HG03575 (cell line): Measurements from ENCODE around the gene CDO1.
"Not testable (repeated sequence)": the region's sequence is repeated elsewhere in the genome, so short reads cannot be mapped to it uniquely, and the experiment has no call there.

Source experiments
- ATAC-seq: cut with Tn5 transposase; IDR thresholded peaks from one replicate; pipeline ENCODE4 v1.9.1; 2021; ENCODE audit not compliant: unreplicated experiment, insufficient number of reproducible peaks, low FRiP score; ENCODE audit errors: extremely low read depth

The CDO1 gene

DNA sequence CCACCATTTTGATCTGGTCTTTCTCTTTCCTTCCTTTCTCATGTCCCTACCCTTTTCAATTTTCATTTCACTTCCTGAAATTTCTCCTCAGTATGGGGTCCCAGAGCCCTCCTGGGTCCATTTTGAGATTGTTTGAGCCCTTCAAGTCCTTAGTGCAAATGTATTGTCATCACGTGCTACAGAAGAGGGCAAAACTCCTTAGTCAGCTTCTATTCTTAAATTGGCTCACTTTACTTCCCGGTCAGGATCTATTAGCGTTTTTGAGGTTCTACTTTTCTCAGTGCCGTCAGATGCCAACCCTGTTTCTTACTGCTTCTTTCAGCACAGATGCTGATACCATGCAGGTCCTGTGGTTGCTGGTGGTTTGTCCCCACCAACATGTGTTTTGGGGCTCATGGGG is 19.0 kb upstream of the CDO1 start:
- no peak for ATAC-seq

DNA sequence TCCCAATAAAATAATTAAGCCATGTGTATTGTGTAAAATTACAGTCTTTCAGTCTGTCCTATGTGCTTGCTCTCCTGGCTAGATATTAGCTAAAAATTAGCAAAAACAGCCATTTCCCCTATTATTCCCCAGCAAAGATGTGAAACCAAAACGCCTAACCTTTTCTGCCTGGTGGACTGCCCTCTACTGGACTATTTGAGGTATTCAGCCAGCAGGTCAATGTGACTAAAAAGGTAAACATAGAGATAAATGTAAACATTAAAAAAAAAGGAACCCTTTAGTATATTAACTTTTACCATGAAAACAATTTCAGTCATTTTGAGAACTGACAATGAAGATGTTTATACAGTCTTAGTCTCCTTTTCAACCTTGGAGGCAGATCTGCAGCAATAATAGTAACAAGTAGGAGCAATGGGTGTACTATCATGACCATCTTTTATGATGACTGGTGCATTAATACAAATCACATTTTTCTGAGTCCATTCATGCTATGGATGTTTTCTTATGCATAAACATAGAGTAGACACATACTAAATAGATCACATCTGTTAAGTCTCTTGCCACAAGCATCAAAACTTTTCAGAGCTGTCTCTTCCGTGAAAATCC is 14.8 kb upstream of the CDO1 start:
- ATAC-seq: no peak

DNA sequence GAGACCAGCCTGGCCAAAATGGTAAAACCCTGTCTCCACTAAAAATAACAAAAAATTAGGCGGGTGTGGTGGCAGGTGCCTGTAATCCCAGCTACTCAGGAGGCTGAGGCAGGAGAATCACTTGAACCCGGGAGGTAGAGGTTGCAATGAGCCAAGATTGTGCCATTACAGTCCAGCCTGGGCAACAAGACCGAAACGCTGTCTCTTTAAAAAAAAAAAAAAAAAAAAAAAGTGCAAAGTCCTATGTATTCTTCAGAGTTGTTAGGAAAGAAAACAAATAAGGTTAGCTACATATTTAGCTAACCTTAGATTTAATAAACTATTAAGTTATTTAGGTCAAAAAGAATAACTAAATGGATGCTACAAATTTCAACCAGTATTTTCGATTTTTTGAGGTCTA is 13.5 kb upstream of the CDO1 start:
- no peak for ATAC-seq

DNA sequence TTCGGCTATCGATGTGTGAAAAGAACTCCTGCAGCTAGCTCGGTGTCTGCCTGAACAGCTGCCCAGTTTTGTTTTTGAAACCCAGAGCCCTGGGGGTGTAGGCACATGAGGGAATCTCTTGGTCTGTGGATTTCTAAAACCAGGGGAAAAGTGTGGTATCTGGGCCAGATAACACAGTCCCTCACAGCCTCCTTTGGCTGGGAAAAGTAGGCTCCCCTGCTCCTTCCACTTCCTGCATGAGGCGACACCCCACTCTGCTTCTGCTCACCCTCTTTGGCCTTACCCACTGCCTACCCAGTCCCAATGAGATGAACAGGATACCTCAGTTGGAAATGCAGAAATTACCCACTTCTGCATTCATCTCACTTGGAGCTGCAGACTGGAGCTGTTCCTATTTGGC is 9.5 kb upstream of the CDO1 start:
- no peak for ATAC-seq

DNA sequence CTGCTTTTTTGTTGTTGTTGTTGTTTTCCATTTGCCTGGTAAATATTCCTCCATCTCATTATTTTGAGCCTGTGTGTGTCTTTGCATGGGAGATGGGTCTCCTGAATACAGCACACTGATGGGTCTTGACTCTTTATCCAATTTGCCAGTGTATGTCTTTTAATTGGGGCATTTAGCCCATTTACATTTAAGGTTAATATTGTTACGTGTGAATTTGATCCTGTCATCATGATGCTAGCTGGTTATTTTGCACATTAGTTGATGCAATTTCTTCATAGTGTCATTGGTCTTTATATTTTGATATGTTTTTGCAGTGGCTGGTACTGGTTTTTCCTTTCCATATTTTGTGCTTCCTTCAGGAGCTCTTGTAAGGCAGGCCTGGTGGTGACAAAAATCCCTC is 8.5 kb upstream of the CDO1 start:
- not testable (repeated sequence) for ATAC-seq

DNA sequence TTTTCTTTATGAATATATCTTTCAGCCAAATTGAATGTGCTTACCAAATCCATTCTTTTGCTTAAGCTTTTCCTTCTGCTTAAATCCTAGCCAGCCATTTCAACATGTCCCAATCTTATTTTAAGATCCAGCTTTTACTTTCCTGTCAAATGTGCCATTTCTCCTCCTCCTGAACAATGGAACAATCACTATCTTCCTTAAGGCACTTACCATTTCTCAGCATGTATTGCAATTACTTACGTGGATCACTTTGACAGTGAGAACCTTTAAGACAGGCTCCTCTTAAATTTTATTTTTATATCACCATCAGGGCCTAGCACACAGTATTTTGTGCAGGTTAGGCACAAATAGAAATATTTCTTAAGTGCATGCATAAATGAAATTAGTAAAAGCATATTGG is 4.4 kb upstream of the CDO1 start:
- ATAC-seq: no peak

DNA sequence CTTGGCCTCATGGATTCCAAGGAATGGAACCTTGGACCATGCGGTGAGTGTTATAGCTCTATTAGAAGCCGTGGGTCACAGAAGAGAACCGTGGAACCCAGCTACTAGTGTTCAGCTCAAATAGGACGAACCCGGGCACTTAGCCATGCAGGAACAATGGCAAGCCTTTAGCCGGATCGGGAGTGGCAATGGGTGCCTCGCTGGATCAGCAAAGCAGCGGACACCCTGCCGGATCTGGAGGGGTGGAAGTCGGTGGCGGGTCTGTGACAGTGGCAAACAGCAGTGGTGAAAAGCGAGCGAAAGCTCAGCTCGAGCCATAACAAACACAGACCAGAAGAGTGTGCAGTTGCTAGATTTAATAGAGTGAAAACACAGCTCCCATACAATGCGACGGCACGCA is 2.4 kb upstream of the CDO1 start:
- no peak for ATAC-seq

DNA sequence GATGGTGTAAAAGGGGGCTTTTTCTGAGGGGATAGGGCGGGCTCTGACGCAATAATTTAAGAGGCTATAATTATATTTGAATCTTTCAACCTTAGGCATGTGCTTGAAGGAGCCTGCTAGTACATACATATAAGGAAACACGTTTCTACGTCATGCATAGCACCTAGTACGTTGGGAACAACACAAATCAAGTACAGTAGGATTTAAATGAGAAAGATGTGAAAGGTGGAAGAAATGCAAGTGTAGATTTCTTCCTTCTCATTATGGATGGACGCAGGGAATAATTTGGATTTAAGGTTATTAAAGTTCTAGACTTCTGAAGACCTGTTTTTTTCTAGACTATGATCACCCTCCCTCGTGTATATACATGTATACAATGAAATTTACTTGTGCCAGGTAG is 927 bp upstream of the CDO1 start:
- ATAC-seq: no peak

DNA sequence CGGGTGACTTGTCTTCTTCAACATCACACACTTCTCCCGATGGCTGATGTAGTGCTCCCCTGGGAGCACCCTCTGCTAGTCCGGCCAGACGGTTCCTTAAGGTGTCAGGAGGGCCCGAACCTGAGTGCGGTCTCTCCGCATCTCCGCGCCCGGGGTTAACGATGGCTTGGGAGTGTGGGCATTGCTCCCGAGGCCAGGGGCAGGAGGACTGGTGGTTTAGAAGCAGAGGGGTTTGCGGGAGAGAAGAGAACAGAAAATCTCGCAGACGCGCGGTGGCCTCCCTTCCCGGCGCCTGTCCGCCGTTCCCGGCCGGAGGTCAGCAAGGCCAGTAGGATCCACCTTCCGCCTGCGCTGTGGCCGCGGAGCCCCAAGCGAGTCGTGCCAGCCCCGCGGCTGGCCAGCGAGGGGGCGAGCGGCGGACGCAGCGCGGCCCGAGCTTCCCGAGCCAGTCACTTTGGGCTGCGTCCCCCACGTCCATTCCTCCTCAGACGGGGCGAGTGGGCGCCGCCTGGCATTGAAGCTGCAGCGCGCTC is 700 bp downstream of the CDO1 start:
- no peak for ATAC-seq

DNA sequence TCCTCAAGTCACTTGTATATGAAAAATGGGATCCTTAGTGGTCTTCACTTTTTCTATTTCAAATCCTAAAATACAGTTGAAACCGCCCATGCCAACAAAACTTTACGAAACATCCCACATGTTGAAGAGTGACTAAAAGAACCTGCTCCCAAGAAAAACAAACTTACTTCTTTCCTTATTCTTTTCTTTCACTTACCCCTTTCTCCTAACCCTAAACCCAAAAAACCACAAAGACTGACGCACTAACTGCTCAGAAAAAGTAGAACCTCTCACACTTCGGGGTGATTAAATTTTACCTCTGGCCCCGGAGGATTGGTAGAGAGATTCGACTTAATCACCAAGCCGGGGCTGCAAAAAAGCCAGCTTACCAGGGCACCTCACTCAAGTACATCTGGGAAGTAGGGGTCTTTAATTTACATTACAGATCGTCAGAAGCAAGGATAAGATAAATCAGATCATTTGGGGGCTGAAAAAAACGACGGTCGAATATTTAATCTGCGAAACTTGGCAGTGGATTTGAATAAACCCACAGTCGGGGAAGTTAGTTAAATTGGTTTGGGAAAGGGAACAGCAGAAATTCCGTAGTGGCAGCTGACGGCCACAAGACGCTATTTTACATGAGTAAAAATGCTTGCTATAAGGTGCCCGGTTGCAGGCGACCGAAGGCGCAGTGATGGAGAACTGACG is 1.3 kb downstream of the CDO1 start:
- no peak for ATAC-seq

DNA sequence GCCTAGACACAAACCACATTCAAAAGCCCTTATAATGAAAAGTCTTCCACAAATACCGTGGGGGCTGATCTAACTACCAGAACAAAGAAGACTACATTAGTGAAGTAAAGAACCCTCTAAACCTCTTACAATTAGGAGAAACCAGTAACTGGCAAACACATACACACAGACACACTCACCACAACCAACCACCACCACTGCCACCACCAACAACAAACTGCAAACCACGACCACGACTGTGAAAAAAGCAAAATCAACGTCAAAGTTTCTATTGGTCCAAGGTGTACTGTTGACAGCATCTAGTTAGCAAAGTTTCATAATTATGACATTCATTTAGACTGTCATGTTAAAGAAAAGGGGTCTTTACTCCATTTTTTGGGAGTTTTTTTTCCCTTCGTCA is 2.7 kb downstream of the CDO1 start:
- ATAC-seq: no peak

DNA sequence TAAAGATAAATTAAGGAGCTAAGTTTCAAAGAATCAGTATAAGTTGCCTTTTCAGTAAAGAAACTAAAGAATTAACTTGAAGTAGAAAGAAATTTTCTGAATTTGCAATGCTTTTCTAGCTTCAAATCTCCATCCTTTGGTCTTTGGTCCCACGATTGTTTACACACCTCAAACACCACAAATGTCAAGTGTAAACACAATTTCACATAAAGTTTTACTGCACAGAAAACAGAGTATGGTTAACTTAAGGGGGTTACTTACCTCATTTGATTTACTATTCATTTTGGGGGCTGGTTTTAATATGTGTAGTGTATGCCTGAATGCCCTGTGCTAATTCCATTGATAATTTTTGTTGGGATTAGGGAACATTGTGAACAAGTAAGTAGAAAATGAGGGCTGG is 4.1 kb downstream of the CDO1 start:
- ATAC-seq: no peak

DNA sequence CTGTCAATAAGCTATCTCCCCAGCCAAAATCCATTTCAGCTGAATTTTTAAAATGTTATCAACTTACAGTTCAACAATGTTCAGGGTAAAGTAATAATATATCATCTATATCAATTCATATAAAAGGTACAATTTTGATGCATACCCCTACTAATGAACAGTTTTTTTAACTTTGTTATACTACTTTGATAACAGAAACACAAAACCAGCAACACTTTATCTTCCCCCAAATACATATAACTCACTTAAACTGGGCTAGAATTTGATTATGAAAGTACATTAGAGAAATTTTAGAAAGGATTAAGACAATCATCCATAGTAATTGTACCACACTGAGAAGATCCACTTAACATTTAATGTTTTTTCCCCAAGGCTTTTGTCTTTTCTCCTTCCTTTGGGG is 5.1 kb downstream of the CDO1 start:
- no peak for ATAC-seq

DNA sequence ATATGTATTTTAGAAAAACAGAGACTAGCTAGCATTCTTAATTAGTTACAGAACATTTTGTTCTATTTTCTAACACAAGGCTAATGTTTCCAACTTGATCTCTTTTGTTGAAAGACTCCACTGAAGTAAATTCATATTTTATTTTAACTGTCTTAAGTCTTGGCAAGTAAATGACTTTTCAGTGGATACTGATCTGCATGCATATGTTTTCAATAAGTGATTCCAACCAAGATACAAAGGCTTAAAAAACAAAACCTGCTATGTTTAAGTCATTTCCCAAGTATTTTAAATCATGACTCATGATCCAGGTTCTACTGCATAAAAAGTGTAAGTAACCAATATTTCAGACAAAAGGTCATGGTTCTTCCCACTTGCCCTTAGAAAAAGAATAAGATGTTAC is 5.7 kb downstream of the CDO1 start:
- ATAC-seq: no peak

DNA sequence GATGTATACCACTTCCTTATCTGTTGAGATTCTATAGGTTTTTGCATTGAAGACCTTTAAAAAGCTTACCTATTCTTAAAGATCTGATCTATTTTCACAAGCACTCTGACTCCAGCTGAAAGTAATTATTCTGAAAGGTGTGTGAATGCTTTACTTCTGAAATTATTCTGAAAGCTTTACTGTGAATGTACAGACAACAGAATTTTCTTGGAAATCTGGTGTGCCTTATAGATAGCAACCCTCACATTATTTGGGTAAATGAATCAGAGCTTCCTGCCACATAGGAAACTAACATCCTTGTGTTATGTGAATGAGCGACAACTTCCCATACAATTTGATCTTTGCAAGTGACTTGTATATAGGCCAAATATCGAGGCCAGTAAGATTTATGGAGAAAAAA is 6.5 kb downstream of the CDO1 start:
- no peak for ATAC-seq

DNA sequence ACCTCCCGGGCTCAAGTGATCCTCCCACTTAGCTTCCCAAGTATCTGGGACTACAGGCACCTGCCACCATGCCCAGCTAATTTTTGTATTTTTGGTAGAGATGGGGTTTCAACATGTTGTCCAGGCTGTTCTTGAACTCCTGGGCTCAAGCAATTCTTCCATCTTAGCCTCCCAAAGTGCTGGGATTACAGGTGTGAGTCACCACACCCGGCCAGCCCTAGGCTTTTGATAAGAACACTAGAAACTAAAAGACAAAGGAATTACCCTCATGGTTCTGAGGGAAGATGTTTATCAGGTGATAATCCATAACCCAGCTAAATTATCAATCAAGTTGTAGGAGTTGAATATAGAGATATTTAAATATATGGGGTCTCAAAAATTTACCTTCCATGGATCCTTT is 8.4 kb downstream of the CDO1 start:
- not testable (repeated sequence) for ATAC-seq

DNA sequence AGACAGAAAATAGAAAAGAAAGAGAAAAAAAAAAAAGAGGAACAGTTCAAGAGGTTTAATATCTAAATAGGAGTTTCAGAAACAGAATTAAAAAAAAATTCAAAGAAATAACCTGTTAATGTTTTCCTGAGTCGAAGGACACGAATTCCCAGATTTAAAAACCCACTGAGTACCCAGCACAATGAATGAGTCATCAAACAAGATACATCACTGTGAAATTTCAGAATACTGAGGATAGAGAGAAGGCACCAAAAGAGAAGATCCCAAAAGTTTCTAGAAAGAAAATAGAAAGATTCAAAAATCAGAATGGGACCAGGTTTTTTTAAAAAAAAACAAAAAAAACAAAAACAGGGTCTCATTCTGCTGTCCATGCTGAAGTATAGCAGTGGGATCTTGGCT is 8.8 kb downstream of the CDO1 start:
- no peak for ATAC-seq

DNA sequence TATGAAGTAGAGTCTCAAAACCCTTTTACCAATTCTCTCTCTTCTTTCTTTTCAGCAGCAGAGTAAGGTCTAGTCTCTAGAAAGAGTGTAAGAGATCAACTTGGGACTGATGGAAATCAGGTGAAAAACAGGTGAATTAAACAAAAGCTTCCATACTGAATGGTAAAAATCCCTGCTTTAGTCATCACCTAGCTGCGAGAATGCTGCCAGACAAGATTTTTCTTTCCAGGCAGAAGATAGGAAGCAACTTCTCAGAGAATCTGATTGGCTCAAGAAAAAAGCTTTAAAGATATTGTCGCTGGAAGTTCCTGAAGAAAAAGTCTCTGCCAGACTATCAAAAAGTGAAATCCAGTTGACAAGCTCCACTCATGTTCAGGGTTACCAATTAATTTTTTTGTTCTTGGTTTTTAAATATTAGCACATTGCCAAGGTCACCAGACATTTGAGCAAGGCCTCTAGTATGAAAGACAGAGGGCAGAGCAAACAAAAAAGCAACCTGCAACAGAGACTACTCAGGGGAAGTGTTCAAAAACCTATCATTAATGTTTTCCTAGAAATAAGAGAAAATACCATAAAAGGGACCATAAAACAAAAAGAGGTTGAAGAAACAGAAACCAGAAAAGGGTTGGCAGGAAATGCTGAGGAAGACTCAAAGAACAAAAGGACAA is 9.3 kb downstream of the CDO1 start:
- ATAC-seq: no peak

DNA sequence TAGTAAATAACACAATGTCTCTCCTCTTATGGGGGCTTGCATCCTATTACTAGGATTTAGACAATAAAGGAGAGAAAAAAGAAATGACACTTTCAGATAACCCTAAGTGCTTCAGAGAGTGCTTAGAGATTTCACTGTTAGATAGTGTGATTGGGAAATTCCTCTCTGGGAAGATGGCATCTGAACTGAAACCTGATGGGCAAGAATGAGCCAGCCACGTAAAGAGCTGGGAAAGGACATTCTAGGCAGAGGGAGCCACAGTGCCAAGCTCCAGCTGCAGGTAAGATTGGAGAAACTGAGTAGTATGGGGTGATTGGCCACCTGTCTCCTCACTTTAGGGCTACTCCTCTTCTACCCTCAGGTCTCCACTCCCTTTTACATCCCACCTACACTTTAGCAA is 14.5 kb downstream of the CDO1 start:
- ATAC-seq: no peak

DNA sequence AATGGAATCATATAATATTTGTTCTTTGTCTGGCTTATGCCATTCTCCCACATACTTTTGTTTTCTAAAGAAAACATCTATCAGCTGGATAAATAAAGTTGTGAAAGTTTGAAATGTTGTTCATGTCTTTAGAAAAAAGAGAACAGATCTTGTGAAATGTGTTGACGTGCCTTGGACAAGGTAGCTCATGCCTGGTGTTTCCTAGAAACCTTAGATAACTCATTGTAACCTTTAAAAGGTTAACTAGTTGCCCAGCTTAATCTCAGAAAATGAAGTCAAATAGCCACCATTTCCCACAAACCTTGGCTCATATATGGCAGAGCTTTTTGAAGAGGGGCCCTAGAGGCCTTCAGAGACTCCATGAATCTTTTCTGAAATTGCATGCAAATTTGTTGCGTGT is 15.3 kb downstream of the CDO1 start:
- no peak for ATAC-seq
